Measurements from ENCODE around the gene SNTG2. TPM values are rescaled to one million over a fixed set of nuclear protein-coding genes. Genes with fewer than 3 reads are reported as not detected.
A peak's percentile ranks its signal among the peaks of the same experiment; 100 is the strongest.

The SNTG2 gene
- total and polyA plus RNA-seq, 4 donors = 1.5 to 4.2 (median 1.9) TPM

DNA sequence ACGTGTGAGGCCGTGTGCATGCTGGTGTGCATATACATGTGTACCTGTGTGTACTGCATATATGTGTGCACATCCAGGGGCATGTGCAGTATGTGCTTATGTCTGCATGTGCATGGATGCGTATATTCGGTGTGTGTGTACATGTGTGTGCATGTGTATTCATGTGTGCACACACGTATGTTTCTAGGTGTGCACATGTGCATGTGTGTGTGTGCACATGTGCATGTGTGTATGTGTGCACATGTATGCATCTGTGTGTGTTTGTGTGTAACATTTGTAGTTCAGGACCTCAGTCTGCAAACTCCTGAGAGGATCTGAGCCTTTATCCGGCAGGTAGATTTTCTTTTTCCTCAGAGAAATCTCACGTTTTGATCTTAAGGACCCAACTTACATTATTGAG, 201.7 kb downstream of the SNTG2 start:
- peaks cover 14% of the 10 kb centered on the region for H3K4me1 ChIP-seq (ENCODE audit: control insufficient read depth, insufficient read depth, low read length)
- no peak overlapping the region for H3K4me3 ChIP-seq (ENCODE audit: low read depth, low read length)
- no peaks in the 10 kb centered on the region for H3K9me3 ChIP-seq (ENCODE audit: control insufficient read depth, insufficient read depth, low read length)
- H3K36me3 ChIP-seq (ENCODE audit: control insufficient read depth, insufficient read depth, low read length) = no peaks in the 10 kb centered on the region
- no peak overlapping the region for H3K27ac ChIP-seq (ENCODE audit: low read depth, low read length)
- no peak for DNase-seq (ENCODE audit: low read depth in 4 of 6, low spot score in 6 of 6)
- no peaks in the 10 kb centered on the region for H3K27me3 ChIP-seq (ENCODE audit: control insufficient read depth, insufficient read depth, low read length)
- 97% methylated on average over 5 of the region's 7 CpGs for WGBS (ENCODE audit: insufficient coverage)

DNA sequence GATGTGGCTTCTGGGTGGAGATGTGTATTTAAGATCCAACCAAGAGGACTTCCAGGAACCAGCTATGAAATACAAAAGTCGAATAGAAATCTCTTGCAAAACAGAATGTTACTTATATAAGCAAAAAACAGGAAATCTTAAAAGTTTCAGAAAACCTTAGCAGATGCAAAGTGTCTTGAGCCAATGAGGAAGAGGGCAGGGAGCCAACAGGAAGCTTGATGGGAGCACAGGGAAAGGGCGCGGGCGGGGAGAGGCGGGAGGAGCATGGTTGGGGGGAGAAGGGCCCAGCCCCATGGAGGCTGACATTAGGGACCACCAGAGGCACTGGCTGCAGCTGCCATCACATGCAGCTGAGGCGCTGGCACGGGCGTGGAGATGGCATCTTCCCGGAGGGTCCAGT, 203.3 kb downstream of the SNTG2 start:
- no peak overlapping the region for H3K4me3 ChIP-seq (ENCODE audit: low read depth, low read length)
- H3K36me3 ChIP-seq (ENCODE audit: control insufficient read depth, insufficient read depth, low read length) = no peaks in the 10 kb centered on the region
- H3K4me1 ChIP-seq (ENCODE audit: control insufficient read depth, insufficient read depth, low read length) = peaks cover 14% of the 10 kb centered on the region
- H3K9me3 ChIP-seq (ENCODE audit: control insufficient read depth, insufficient read depth, low read length) = no peaks in the 10 kb centered on the region
- no peaks in the 10 kb centered on the region for H3K27me3 ChIP-seq (ENCODE audit: control insufficient read depth, insufficient read depth, low read length)
- WGBS (ENCODE audit: insufficient coverage) = 68% methylated on average over 8 of the region's 9 CpGs
- DNase-seq (ENCODE audit: low read depth in 4 of 6, low spot score in 6 of 6) = peak in 1 of 6 donors; percentile 14
- no peak overlapping the region for H3K27ac ChIP-seq (ENCODE audit: low read depth, low read length)

DNA sequence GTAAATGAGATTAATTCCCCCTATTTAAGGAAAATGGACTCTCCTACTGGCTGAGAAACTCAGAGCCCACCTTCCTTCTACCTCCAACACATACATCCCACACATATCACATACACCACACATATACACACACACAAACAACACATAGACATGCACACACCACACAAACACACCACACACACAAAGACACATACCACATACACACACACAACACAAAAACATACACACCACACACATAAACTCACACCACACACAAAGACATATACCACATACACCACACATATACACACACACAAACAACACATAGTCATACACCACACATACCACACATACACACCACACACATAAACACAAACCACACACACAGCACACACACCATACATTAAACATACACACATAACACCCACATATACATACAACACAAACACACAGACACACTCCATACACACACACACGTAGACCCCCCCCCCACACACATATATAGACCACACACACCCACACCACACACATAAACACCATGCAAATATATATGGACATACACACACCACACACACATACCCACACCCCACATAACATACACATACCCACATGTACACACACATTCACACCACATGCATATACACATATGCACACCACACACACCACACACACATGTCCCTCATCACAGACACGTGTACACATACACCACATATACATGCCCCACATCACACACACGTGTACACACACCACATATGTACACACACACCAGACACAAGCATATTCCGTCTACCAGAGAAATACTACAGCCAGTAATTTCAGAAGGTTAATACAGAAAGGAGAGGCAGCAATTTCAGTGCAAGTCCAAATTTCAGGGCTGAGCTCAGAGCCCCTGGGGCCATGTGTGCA, 204.3 kb downstream of the SNTG2 start:
- Histone ChIP-seq H3K9me3 (ENCODE audit: control insufficient read depth, insufficient read depth, low read length) (no peaks in the 10 kb centered on the region), H3K4me3 (ENCODE audit: low read depth, low read length) (no peak overlapping the region), H3K27ac (ENCODE audit: low read depth, low read length) (no peak overlapping the region), H3K27me3 (ENCODE audit: control insufficient read depth, insufficient read depth, low read length) (no peaks in the 10 kb centered on the region), H3K4me1 (ENCODE audit: control insufficient read depth, insufficient read depth, low read length) (peaks cover 14% of the 10 kb centered on the region), H3K36me3 (ENCODE audit: control insufficient read depth, insufficient read depth, low read length) (no peaks in the 10 kb centered on the region)
- no peak for DNase-seq (ENCODE audit: low read depth in 4 of 6, low spot score in 6 of 6)
- 94% methylated on average over 3 of the region's 4 CpGs for WGBS (ENCODE audit: insufficient coverage)

DNA sequence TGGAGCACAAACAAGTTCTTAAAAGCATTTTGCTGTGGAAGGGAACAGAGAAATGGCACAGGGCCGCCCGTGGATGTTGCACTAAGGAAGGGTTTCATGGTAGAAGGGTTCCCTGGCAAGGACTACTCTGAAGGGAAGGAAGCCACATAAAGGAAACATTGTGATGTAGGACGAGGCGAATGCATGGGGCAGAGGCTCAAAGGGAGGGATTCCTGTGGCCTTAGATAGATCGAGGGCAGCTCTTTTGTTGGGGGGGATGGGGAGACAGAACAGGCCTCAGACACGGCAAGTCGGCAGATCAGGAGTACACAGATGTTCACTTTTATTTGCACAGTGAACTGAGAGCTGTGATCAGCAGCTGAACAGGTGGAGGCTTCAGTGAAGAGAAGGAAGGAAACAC, 205.4 kb downstream of the SNTG2 start:
- Histone ChIP-seq H3K4me3 (ENCODE audit: low read depth, low read length) (no peak overlapping the region), H3K36me3 (ENCODE audit: control insufficient read depth, insufficient read depth, low read length) (no peaks in the 10 kb centered on the region), H3K27ac (ENCODE audit: low read depth, low read length) (no peak overlapping the region), H3K4me1 (ENCODE audit: control insufficient read depth, insufficient read depth, low read length) (peaks cover 14% of the 10 kb centered on the region), H3K27me3 (ENCODE audit: control insufficient read depth, insufficient read depth, low read length) (no peaks in the 10 kb centered on the region), H3K9me3 (ENCODE audit: control insufficient read depth, insufficient read depth, low read length) (no peaks in the 10 kb centered on the region)
- DNase-seq (ENCODE audit: low read depth in 4 of 6, low spot score in 6 of 6) = peak in 1 of 6 donors; percentile 9
- 51% methylated on average over 6 of the region's 7 CpGs for WGBS (ENCODE audit: insufficient coverage)

DNA sequence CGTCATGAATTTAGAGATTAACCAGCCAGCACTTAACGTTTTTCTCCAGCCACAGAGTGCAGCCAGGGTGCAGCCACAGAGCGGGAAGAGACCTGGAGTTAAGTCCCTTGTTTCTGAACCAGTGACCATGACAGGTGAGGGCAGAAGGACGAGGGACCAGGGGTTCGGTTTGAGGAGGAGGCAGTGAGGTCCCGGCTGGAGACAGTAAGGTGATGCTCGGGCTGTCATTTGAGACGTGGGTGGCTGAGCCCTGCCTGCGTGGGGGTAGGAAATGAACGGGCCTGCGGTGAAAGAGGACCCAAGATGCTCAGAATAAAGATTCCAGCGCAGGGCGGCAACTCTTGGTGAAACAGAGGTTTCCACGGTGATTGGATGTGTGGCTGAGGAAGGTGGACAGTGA, 205.9 kb downstream of the SNTG2 start:
- Histone ChIP-seq H3K9me3 (ENCODE audit: control insufficient read depth, insufficient read depth, low read length) (no peaks in the 10 kb centered on the region), H3K4me3 (ENCODE audit: low read depth, low read length) (no peak overlapping the region), H3K36me3 (ENCODE audit: control insufficient read depth, insufficient read depth, low read length) (no peaks in the 10 kb centered on the region), H3K27me3 (ENCODE audit: control insufficient read depth, insufficient read depth, low read length) (no peaks in the 10 kb centered on the region), H3K27ac (ENCODE audit: low read depth, low read length) (no peak overlapping the region), H3K4me1 (ENCODE audit: control insufficient read depth, insufficient read depth, low read length) (peaks cover 14% of the 10 kb centered on the region)
- WGBS (ENCODE audit: insufficient coverage) = 58% methylated on average over 11 of the region's 14 CpGs
- no peak for DNase-seq (ENCODE audit: low read depth in 4 of 6, low spot score in 6 of 6)

DNA sequence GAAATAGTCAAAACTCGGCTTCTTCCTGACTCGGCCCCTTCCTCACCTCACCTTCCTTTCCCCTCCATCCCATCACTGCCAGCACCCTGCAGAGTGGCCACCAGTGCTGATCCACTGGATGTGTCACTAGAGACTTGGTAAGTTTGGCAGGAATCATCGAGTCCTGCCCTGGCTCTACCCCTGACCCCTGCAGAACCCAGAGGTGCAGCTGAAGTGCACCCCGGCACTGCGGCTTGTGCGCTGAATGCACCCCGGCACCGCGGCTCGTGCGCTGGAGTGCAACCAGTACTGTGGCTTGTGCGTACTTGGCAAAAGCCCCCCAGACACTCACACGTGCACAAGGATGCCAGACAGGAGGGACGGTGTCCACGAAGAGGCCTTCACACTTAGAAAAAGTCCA, 206.5 kb downstream of the SNTG2 start:
- Histone ChIP-seq H3K36me3 (ENCODE audit: control insufficient read depth, insufficient read depth, low read length) (no peaks in the 10 kb centered on the region), H3K27ac (ENCODE audit: low read depth, low read length) (no peak overlapping the region), H3K4me3 (ENCODE audit: low read depth, low read length) (no peak overlapping the region), H3K27me3 (ENCODE audit: control insufficient read depth, insufficient read depth, low read length) (no peaks in the 10 kb centered on the region), H3K9me3 (ENCODE audit: control insufficient read depth, insufficient read depth, low read length) (no peaks in the 10 kb centered on the region), H3K4me1 (ENCODE audit: control insufficient read depth, insufficient read depth, low read length) (peaks cover 14% of the 10 kb centered on the region)
- 93% methylated on average over 13 of the region's 15 CpGs for WGBS (ENCODE audit: insufficient coverage)
- DNase-seq (ENCODE audit: low read depth in 4 of 6, low spot score in 6 of 6) = no peak

DNA sequence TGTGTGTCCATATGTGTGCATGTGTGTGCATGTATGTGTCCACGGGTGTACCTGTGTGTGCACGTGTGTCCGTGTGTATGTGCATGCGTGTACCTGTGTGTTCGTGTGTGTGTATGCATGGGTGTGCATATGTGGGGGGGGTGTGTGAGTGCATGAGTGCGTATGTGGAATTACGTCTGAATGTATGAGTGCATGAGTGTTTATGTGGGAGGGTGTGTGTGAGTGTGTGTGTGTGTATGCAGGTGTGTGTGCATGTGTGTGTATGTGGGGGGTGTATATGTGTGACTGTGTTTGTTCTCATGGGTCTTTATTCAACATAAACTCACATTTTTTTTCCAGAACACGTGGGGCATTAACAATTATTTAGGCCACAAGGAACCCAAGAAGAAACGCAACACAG, 208.4 kb downstream of the SNTG2 start:
- Histone ChIP-seq H3K4me3 (ENCODE audit: low read depth, low read length) (no peak overlapping the region), H3K4me1 (ENCODE audit: control insufficient read depth, insufficient read depth, low read length) (peaks cover 14% of the 10 kb centered on the region), H3K27me3 (ENCODE audit: control insufficient read depth, insufficient read depth, low read length) (no peaks in the 10 kb centered on the region), H3K36me3 (ENCODE audit: control insufficient read depth, insufficient read depth, low read length) (no peaks in the 10 kb centered on the region), H3K9me3 (ENCODE audit: control insufficient read depth, insufficient read depth, low read length) (no peaks in the 10 kb centered on the region), H3K27ac (ENCODE audit: low read depth, low read length) (no peak overlapping the region)
- no peak for DNase-seq (ENCODE audit: low read depth in 4 of 6, low spot score in 6 of 6)
- WGBS (ENCODE audit: insufficient coverage) = 83% methylated on average over 7 of the region's 9 CpGs

GRCh38 chr2:1162246-1162645, 211.6 kb downstream of the SNTG2 start:
- Histone ChIP-seq H3K27ac (ENCODE audit: low read depth, low read length) (no peak overlapping the region), H3K27me3 (ENCODE audit: control insufficient read depth, insufficient read depth, low read length) (no peaks in the 10 kb centered on the region), H3K4me3 (ENCODE audit: low read depth, low read length) (no peak overlapping the region), H3K9me3 (ENCODE audit: control insufficient read depth, insufficient read depth, low read length) (no peaks in the 10 kb centered on the region), H3K4me1 (ENCODE audit: control insufficient read depth, insufficient read depth, low read length) (peaks cover under 1% of the 10 kb centered on the region), H3K36me3 (ENCODE audit: control insufficient read depth, insufficient read depth, low read length) (no peaks in the 10 kb centered on the region)
- no peak for DNase-seq (ENCODE audit: low read depth in 4 of 6, low spot score in 6 of 6)
- 92% methylated on average over 3 of the region's 8 CpGs for WGBS (ENCODE audit: insufficient coverage)

DNA sequence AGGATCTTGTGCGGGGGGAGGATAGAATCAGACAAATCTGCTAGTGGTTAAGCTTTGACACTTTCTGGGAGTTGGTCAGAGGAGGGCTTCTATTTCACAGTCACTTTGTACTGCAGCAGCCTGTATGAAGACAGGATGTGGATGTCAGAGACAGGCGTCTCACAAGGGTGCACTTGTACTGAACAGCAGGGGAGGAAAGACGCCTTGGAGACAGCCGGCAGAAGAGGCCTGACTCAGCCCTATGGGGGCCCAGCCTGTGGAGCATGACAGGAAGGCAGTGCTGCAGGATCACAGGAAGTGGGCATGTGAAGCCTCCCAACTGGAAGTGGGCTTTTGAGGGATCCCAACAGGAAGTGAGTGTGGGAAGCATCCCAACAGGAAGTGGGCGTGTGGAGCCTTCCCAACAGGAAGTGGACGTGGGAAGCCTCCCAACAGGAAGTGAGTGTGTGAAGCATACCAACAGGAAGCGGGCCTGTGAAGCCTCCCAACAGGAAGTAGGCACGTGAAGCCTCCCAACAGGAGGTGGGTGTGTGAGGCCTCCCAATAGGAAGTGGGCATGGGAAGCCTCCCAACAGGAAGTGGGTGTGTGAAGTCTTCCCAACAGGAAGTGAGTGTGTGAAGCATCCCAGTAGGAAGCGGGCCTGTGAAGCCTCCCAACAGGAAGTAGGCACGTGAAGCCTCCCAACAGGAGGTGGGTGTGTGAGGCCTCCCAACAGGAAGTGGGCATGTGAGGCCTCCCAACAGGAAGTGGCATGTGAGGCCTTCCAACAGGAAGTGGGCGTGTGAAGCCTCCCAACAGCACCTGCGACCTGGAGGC, 212.3 kb downstream of the SNTG2 start:
- H3K27ac ChIP-seq (ENCODE audit: low read depth, low read length) = no peak overlapping the region
- H3K27me3 ChIP-seq (ENCODE audit: control insufficient read depth, insufficient read depth, low read length) = no peaks in the 10 kb centered on the region
- DNase-seq (ENCODE audit: low read depth in 4 of 6, low spot score in 6 of 6) = no peak
- H3K4me1 ChIP-seq (ENCODE audit: control insufficient read depth, insufficient read depth, low read length) = no peaks in the 10 kb centered on the region
- no peaks in the 10 kb centered on the region for H3K36me3 ChIP-seq (ENCODE audit: control insufficient read depth, insufficient read depth, low read length)
- H3K9me3 ChIP-seq (ENCODE audit: control insufficient read depth, insufficient read depth, low read length) = no peaks in the 10 kb centered on the region
- 77% methylated on average over 11 of the region's 12 CpGs for WGBS (ENCODE audit: insufficient coverage)
- no peak overlapping the region for H3K4me3 ChIP-seq (ENCODE audit: low read depth, low read length)

Measured in spinal cord (tissue), 10 donors.